T follicular helper cell (primary cell): ENCODE results near the gene ZMYM4.
"Not testable (repeated sequence)": the region's sequence is repeated elsewhere in the genome, so short reads cannot be mapped to it uniquely, and the experiment has no call there.

Experiments used
- DNase-seq: peaks from one replicate; pipeline ENCODE4 v3.0.0-alpha.2; 2020; ENCODE audit warnings: low read depth

ZMYM4 gene

DNA sequence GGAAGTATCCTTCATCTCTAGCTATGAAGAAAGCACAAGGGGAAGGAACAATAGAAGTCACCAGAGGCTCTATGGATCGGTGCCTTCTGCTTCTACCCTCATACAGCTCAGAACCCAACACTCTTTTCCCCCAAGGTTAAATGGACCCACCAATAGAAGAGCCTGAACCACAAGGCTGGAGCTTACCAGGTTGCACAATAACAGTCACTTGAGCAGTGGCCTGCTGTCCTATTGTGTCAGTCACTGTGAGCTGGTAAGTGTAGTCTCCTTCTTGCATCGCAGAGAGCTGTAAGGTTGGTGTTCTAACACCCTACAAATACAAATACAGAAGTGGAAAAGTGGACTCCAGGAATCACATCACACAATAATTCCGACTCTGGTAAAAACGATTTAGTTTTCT, 185.7 kb downstream of the ZMYM4 start:
- DNase-seq, result no peak

DNA sequence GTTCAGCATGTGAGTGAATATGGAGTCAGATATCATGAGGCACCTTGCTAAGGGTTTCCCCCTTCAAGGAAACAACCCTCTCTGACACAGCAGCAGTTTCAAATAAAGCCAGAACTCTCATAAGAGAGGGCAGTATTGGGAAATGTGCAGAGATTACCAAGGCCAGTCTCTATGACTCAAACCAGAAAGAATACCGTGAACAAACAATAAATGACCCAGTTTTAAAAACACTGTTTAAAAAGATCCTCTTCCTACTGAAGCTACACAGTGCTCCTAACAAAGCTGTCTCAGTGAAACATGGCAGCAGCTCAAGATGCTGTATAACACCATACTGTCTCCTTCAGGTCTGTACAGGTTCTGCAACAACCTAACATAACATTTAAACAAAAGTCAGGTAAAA, 186.1 kb downstream of the ZMYM4 start:
- DNase-seq, result no peak

DNA sequence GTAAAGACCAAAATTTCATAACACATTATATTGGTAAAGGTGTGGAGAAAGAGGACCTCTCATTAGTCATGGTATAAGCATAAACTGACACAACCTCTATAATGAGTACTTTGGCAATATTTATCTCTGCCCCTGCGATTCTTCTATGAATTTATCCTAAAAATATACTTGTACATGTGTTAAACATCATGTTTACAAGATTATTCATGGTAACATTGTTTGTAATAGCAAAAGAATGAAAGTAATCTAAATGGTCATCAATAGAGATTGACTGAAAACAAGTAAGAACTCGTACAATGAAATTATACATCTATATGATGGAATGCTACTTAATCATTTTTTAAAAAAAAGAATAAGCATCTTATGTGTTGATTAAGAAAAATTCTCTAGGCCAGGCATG, 192.3 kb downstream of the ZMYM4 start:
- DNase-seq, result no peak

DNA sequence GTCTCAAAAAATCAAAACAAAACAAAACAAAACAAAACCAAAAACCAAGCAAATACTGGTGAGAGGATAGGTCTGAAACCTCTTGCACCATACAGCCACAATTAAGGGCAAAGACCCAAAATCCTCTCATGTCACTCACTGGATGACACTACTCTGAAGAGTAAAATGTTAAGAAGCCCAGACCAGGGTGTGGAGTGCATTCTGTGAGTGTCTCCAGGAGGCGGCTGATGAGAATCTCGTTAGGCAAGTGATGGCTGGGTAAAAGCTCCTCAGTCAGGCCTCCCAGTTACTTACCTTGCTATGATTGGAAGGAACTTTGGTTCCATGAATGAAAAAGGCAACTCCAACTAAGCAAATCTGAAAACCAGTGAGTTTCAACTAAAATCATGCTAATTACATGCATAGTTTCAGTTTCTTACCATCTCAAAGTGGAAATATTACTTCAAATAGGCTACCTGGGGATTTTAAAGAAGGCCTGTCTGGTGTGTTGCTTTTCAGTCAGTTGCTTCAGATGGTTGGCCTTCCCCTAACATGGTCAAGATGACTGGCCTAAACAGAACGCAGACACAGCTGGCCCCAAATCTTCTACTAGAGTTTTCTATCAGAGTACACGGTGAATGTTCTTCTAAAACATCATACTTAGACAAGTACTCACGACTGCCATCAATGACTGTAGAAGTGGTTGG, 193.6 kb downstream of the ZMYM4 start:
- no peak for DNase-seq

DNA sequence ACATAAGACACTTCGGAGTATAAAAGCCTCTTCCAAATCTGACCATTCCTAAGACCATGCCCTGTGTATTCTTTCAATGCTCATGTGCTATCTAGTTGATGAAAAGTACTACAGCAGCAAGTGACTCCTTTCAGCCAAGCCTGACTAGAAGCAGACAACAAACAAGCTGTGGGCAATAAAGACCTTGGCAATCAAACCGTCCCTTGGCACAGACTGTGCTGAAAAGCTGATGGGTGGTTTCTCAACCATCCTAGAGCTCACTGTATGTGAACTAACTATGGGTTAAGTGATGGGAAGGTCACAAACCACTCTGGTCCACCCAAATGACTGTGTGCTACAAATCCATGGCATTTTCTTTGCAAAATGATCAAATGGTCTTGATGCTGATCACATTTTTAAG, 194.7 kb downstream of the ZMYM4 start:
- DNase-seq, result no peak

DNA sequence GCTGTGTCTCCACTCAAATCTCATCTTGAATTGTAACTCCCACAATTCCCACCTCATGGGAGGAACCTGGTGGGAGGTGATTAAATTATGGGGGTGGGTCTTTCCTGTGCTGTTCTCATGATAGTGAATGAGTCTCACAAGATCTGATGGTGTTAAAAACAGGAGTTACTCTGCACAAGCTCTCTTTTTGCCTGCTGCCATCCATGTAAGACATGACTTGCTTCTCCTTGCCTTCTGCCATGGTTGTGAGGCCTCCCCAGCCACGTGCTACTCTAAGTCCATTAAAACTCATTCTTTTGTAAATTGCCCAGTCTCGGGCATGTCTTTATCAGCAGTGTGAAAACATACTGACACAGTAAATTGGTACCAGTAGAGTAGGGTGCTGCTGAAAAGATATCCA, 195.2 kb downstream of the ZMYM4 start:
- DNase-seq, result not testable (repeated sequence)

DNA sequence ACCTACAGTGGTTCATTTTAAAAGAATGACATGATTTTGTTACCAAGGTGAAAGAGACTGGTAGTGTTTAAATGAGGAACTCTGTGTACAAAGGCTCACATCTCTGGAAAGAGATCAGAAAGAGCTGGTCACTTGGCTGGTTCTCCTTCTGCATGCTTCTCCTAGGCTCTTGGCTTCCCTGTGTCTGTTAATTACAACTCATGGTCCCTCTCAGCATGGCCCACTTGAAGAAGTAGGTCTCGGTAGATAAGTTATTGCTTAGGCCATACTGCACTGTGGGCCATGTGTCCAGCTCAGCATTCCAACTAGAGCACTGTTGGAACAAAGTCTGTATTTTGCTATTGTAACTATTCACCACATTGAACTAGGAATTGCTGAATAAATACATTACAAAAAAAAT, 197.6 kb downstream of the ZMYM4 start:
- no peak for DNase-seq

DNA sequence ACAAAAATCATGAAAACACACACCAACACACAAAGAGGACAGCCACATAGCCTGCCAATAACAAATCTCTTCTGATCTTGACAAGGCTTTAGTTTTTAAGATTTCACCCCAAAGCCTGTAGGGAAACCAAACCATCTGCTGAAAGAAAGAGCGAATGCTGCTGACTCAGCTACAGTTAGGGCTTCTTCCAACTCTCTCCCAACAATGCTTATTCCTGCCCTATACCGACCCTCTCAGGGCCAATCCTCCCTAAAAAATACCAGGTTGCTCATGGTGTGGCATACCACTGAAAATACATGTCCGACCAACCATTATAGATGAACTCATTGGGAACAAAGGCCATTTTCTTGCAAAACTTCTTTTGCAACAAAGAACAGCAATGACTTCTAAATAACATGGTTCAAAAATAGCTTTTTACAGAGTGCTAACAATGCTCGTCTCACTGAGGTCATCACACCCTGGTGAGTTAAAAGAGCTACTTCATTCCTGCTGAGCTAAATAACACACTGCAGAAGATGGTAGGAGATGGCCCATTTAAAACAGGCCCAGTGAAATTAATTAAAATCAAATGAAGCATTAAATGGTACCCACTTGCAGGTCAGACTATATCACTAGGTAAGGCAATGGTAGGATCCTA, 202.6 kb downstream of the ZMYM4 start:
- no peak for DNase-seq
